H1 (cell line): Measurements from ENCODE around the gene HDHD2. TPM values are rescaled to one million over a fixed set of nuclear protein-coding genes. Genes with fewer than 3 reads are reported as not detected.

Experiments used
- CTCF ChIA-PET: fragments of 300-600 bp; sonication (Branson Sonifier 250); formaldehyde crosslinking; loops from one replicate; lab custom pipeline; 2021; ENCODE audit not compliant: partially characterized antibody; lab: Charles Lee
- POLR2A ChIA-PET: fragments of 300-600 bp; sonication (Branson Sonifier 250); formaldehyde crosslinking; loops from one replicate; lab custom pipeline; 2021; ENCODE audit warnings: inconsistent platforms; ENCODE audit not compliant: partially characterized antibody; lab: Charles Lee
- DNase-seq, 2 experiments: peaks; one replicate each; pipeline versions ENCODE4 v3.0.0 to v3.0.0-alpha.2; 2010 to 2022; ENCODE audit warnings: low spot score in 2 of 2, low read depth in 1 of 2, mixed read lengths in 1 of 2
- FAIRE-seq: peaks from 2 replicates; lab custom pipeline; 2011; peaks lifted over from hg19 to GRCh38; lab: Jason Lieb, UNC
- H2AFZ ChIP-seq: 2 replicates; pipeline ENCODE4 v1.8.1; 2012; ENCODE audit warnings: low read length, inconsistent platforms
- H2AK5ac ChIP-seq: 2 replicates; pipeline ENCODE4 v1.6.1; 2013; ENCODE audit warnings: low read depth, low read length
- H2BK120ac ChIP-seq: replicated peaks from 2 replicates; pipeline ENCODE3; 2013; ENCODE audit warnings: low read depth, low read length, inconsistent platforms
- H2BK12ac ChIP-seq: 2 replicates; pipeline ENCODE4 v1.6.1; 2013; ENCODE audit warnings: low read depth, low read length
- H2BK15ac ChIP-seq: 2 replicates; pipeline ENCODE4 v1.6.1; 2013; ENCODE audit warnings: low read length
- H2BK20ac ChIP-seq: 2 replicates; pipeline ENCODE4 v1.6.1; 2013; ENCODE audit warnings: low read length
- H2BK5ac ChIP-seq: 2 replicates; pipeline ENCODE4 v1.6.1; 2013; ENCODE audit warnings: low read depth, low read length
- H3K14ac ChIP-seq: 2 replicates; pipeline ENCODE4 v1.6.1; 2013; ENCODE audit warnings: inconsistent platforms; ENCODE audit not compliant: insufficient read length
- H3K18ac ChIP-seq: 2 replicates; pipeline ENCODE4 v1.6.1; 2013; ENCODE audit warnings: low read length; ENCODE audit errors: extremely low read depth
- H3K23ac ChIP-seq: 2 replicates; pipeline ENCODE4 v1.6.1; 2013; ENCODE audit warnings: inconsistent platforms; ENCODE audit not compliant: insufficient read length
- H3K23me2 ChIP-seq: 2 replicates; pipeline ENCODE4 v1.6.1; 2013; ENCODE audit warnings: low read depth, low read length
- H3K27ac ChIP-seq: 2 replicates; pipeline ENCODE4 v1.6.1; 2011; ENCODE audit warnings: low read depth, low read length, inconsistent platforms
- H3K27me3 ChIP-seq, 4 experiments: replicated peaks in 1 of 4; 1 replicate in 1 of 4; 2 replicates in 3 of 4; pipeline versions ENCODE4 v1.6.1 to v1.8.1; 2011 to 2013; ENCODE audit warnings: low read length in 3 of 4, mild to moderate bottlenecking in 3 of 4, inconsistent platforms in 2 of 4, mixed read lengths in 2 of 4, moderate library complexity in 1 of 4; ENCODE audit not compliant: control insufficient read depth in 3 of 4, insufficient read depth in 3 of 4; ENCODE audit errors: extremely low read depth in 1 of 4
- H3K36me3 ChIP-seq, 4 experiments: 2 replicates each; pipeline versions ENCODE4 v1.6.1 to v1.8.1; 2011 to 2013; ENCODE audit warnings: mild to moderate bottlenecking in 4 of 4, low read length in 3 of 4, moderate library complexity in 2 of 4, control low read depth in 1 of 4, inconsistent platforms in 1 of 4; ENCODE audit not compliant: insufficient read depth in 4 of 4, control insufficient read depth in 2 of 4
- H3K4ac ChIP-seq: replicated peaks from 2 replicates; pipeline ENCODE3; 2013; ENCODE audit warnings: low read length, low read depth, mixed read lengths, inconsistent platforms; ENCODE audit not compliant: insufficient read length
- H3K4me1 ChIP-seq, 4 experiments: replicated peaks in 1 of 4; 1 replicate in 1 of 4; 2 replicates in 3 of 4; pipeline versions ENCODE4 v1.6.1 to v1.8.1; 2011 to 2013; ENCODE audit warnings: low read length in 3 of 4, inconsistent platforms in 2 of 4, mixed read lengths in 1 of 4; ENCODE audit not compliant: insufficient read depth in 4 of 4, control insufficient read depth in 3 of 4
- H3K4me2 ChIP-seq, 2 experiments: 2 replicates each; pipeline versions ENCODE4 v1.6.1 to v1.8.1; 2011 to 2013; ENCODE audit warnings: low read depth in 2 of 2, low read length in 2 of 2, control low read depth in 1 of 2, inconsistent platforms in 1 of 2, mild to moderate bottlenecking in 1 of 2; ENCODE audit not compliant: insufficient read depth in 1 of 2
- H3K4me3 ChIP-seq, 4 experiments: fragments of 200-600, 300-600 bp in 1 of 4; sonication (generic), shearing (Covaris generic), sonication (Bioruptor Twin) in 1 of 4; 2 replicates each; pipeline versions ENCODE4 v1.5.1 to v1.8.1; 2011 to 2016; ENCODE audit warnings: low read length in 4 of 4, low read depth in 3 of 4, control low read depth in 2 of 4, inconsistent platforms in 2 of 4, mild to moderate bottlenecking in 2 of 4, mixed read lengths in 1 of 4, moderate library complexity in 1 of 4; ENCODE audit not compliant: insufficient read depth in 2 of 4; ENCODE audit errors: extremely low read depth in 1 of 4
- H3K56ac ChIP-seq: replicated peaks from 2 replicates; pipeline ENCODE3; 2013; ENCODE audit warnings: low read depth, mild to moderate bottlenecking, mixed read lengths, low read length, inconsistent platforms; ENCODE audit not compliant: insufficient read length
- H3K79me1 ChIP-seq: 2 replicates; pipeline ENCODE4 v1.6.1; 2013; ENCODE audit warnings: low read depth, low read length, control low read depth
- H3K79me2 ChIP-seq, 2 experiments: 2 replicates each; pipeline versions ENCODE4 v1.6.1 to v1.8.1; 2012 to 2013; ENCODE audit warnings: low read length in 2 of 2, mild to moderate bottlenecking in 2 of 2, inconsistent platforms in 1 of 2; ENCODE audit not compliant: insufficient read depth in 2 of 2, control insufficient read depth in 1 of 2
- H3K9ac ChIP-seq, 4 experiments: replicated peaks in 1 of 4; 1 replicate in 1 of 4; 2 replicates in 3 of 4; pipeline versions ENCODE4 v1.6.1 to v1.8.1; 2011 to 2013; ENCODE audit warnings: low read depth in 3 of 4, low read length in 3 of 4, control low read depth in 2 of 4, mild to moderate bottlenecking in 2 of 4, moderate library complexity in 2 of 4, inconsistent platforms in 1 of 4; ENCODE audit errors: extremely low read depth in 1 of 4
- H3K9me3 ChIP-seq, 2 experiments: 2 replicates each; pipeline versions ENCODE4 v1.6.1 to v1.8.1; 2012 to 2013; ENCODE audit warnings: mild to moderate bottlenecking in 2 of 2, moderate library complexity in 2 of 2, control low read depth in 1 of 2, inconsistent platforms in 1 of 2, low read depth in 1 of 2, low read length in 1 of 2, mixed read lengths in 1 of 2; ENCODE audit not compliant: insufficient read depth in 2 of 2
- H4K20me1 ChIP-seq, 2 experiments: replicated peaks in 1 of 2; 2 replicates each; pipeline versions ENCODE3 to v1.8.1; 2011 to 2013; ENCODE audit warnings: inconsistent platforms in 2 of 2, low read length in 2 of 2, mild to moderate bottlenecking in 1 of 2; ENCODE audit not compliant: insufficient read depth in 2 of 2, control insufficient read depth in 1 of 2
- H4K5ac ChIP-seq: 2 replicates; pipeline ENCODE4 v1.6.1; 2013; ENCODE audit warnings: low read length, low read depth, mixed read lengths, inconsistent platforms; ENCODE audit not compliant: insufficient read length
- H4K8ac ChIP-seq: 2 replicates; pipeline ENCODE4 v1.8.0; 2013; ENCODE audit warnings: mild to moderate bottlenecking, moderate library complexity, low read length, inconsistent platforms; ENCODE audit not compliant: insufficient read depth; ENCODE audit errors: extremely low read depth
- H4K91ac ChIP-seq: replicated peaks from 2 replicates; pipeline ENCODE3; 2013; ENCODE audit warnings: low read length, mixed read lengths, inconsistent platforms; ENCODE audit not compliant: insufficient read length
- ASH2L ChIP-seq: fragments of 200-600, 300-600 bp; sonication (generic); IDR thresholded peaks from one replicate; pipeline ENCODE4 v1.7.1; 2017; ENCODE audit warnings: low read length
- ATF3 ChIP-seq: IDR thresholded peaks from 2 replicates; pipeline ENCODE4 v1.6.1; 2011; ENCODE audit warnings: low read depth, mild to moderate bottlenecking, low read length; ENCODE audit not compliant: insufficient read depth
- CREB1 ChIP-seq: IDR thresholded peaks from 2 replicates; pipeline ENCODE4 v1.6.1; 2012; ENCODE audit warnings: inconsistent platforms
- CTBP2 ChIP-seq: IDR thresholded peaks from 2 replicates; pipeline ENCODE4 v1.7.0; 2011; ENCODE audit warnings: borderline replicate concordance, mild to moderate bottlenecking, moderate library complexity, mixed read lengths, low read length; ENCODE audit not compliant: insufficient read depth, insufficient read length
- PHF8 ChIP-seq: fragments of 200-600 bp; sonication (generic); conservative IDR thresholded peaks from 2 replicates; pipeline ENCODE4 v1.7.1; 2012; ENCODE audit warnings: low read depth, mild to moderate bottlenecking, inconsistent platforms, low read length, moderate library complexity
- RNF2 ChIP-seq: fragments of 200-900, 300-1000 bp; sonication (generic); IDR thresholded peaks from 2 replicates; pipeline ENCODE4 v1.7.1; 2016; ENCODE audit warnings: borderline replicate concordance, low read depth, mild to moderate bottlenecking, antibody characterized with exemption, low read length; ENCODE audit not compliant: poor library complexity, severe bottlenecking; ENCODE audit errors: missing control alignments
- TCF12 ChIP-seq: IDR thresholded peaks from 2 replicates; pipeline ENCODE4 v1.6.1; 2011; ENCODE audit warnings: low read depth, mild to moderate bottlenecking, low read length
- TEAD4 ChIP-seq: IDR thresholded peaks from 2 replicates; pipeline ENCODE4 v1.6.1; 2012; ENCODE audit warnings: low read depth, low read length, inconsistent platforms, mixed read lengths
- WGBS, 2 experiments: shearing (Covaris generic) in 1 of 2; methylation state at CpG; one replicate each; pipeline versions ENCODE4 v1.1.6 to v1.1.7; 2013 to 2015; ENCODE audit warnings: low lambda C conversion rate in 2 of 2, mixed read lengths in 2 of 2, inconsistent platforms in 1 of 2, low coverage in 1 of 2, missing lambda C conversion rate in 1 of 2; ENCODE audit not compliant: insufficient replicate concordance in 2 of 2, insufficient coverage in 1 of 2, insufficient read length in 1 of 2; ENCODE audit errors: extremely low coverage in 1 of 2, missing lambda C conversion rate in 1 of 2; 5-methylcytosine and 5-hydroxymethylcytosine counted together
- polyA plus RNA-seq, 7 experiments: library from polyadenylated mRNA; depleted of rRNA in 3 of 7; stranded (reverse) in 5 of 7; unstranded in 2 of 7; fragments of >200 nt in 5 of 7; fragments of 200-250 nt in 2 of 7; gene quantifications; 1 replicate in 5 of 7; 2 replicates in 1 of 7; 4 replicates in 1 of 7; pipeline versions ENCODE4 v1.2.1 to v1.2.3, GENCODE V29; 2011 to 2013; ENCODE audit warnings: missing spikeins in 2 of 7, mixed read lengths in 2 of 7
- total RNA-seq: library from RNA; stranded (reverse); fragmentation: NEBNext Ultra II Directional; extraction: Animal tissue kit (Norgen Biotek cat#: 25700); gene quantifications from 2 replicates; pipeline ENCODE4 v1.2.1, GENCODE V29; 2021

Gene HDHD2
- total and polyA plus RNA-seq, 2 of the 8 experiments (the other 6 are each of a cell fraction or from before 2014, with no cell fraction given), result 16.7 to 42.7 TPM

GRCh38 chr18:47109720-47110119, 40.6 kb downstream of the HDHD2 start:
- no peaks in the 10 kb centered on the region for H3K27me3 ChIP-seq
- FAIRE-seq, result no peak
- H3K14ac ChIP-seq, result no peak overlapping the region
- H3K9me3 ChIP-seq, result no peaks in the 10 kb centered on the region
- H3K36me3 ChIP-seq, result peaks cover 0 to 43% (median 8%) of the 10 kb centered on the region in 4 experiments; a peak in 5 of 8 replicates
- H4K91ac ChIP-seq, result no peak overlapping the region
- H3K23ac ChIP-seq, result no peak overlapping the region
- H3K4me1 ChIP-seq, result peaks cover 5 to 20% (median 15%) of the 10 kb centered on the region in 4 experiments
- no peak overlapping the region; the same call in 1 of the 2 replicates for H2BK20ac ChIP-seq
- H2BK15ac ChIP-seq, result no peak overlapping the region
- no peaks in the 10 kb centered on the region for H3K79me1 ChIP-seq
- CTCF ChIA-PET, result interaction anchor here (2.5 kb wide), 1 partner anchor 8 kb away, joined by 14 read pairs; no protein-coding TSS in a partner anchor
- H3K79me2 ChIP-seq, result no peaks in the 10 kb centered on the region
- no peak overlapping the region for H2BK12ac ChIP-seq
- no peak overlapping the region for H4K5ac ChIP-seq
- H2AK5ac ChIP-seq, result no peak overlapping the region
- H3K4ac ChIP-seq, result no peak overlapping the region
- no peak overlapping the region for H3K27ac ChIP-seq
- no peak overlapping the region; a peak in 1 of 4 replicates for H3K4me2 ChIP-seq
- H3K56ac ChIP-seq, result no peak overlapping the region
- no peak overlapping the region for H2AFZ ChIP-seq
- TF ChIP-seq ASH2L, result no peak
- no peak for TF ChIP-seq PHF8
- TF ChIP-seq ATF3, result no peak
- TF ChIP-seq CTBP2, result no peak
- no peak for TF ChIP-seq TEAD4
- TF ChIP-seq TCF12, result no peak
- TF ChIP-seq RNF2, result no peak
- no peak for TF ChIP-seq CREB1
- TF ChIP-seq, all 59 proteins: peak for 0
- H3K9ac ChIP-seq, result no peak overlapping the region
- POLR2A ChIA-PET, result interaction anchor here (0.7 kb wide), 1 partner anchor 25 kb away, joined by 3 read pairs; no protein-coding TSS in a partner anchor
- H3K23me2 ChIP-seq, result no peaks in the 10 kb centered on the region; the same call in 1 of the 2 replicates
- H4K8ac ChIP-seq, result no peak overlapping the region
- no peak overlapping the region for H3K4me3 ChIP-seq
- no peak overlapping the region for H3K18ac ChIP-seq
- no peak overlapping the region for H2BK120ac ChIP-seq
- peaks cover 0 to 3% of the 10 kb centered on the region in 2 experiments for H4K20me1 ChIP-seq
- no peak for DNase-seq
- no peak overlapping the region for H2BK5ac ChIP-seq
- WGBS, 2 experiments, result 58% methylated on average over 1 of the region's 1 CpG; no CpG with 5 or more reads in 1 of the 2 experiments
